CD4-positive, CD25-positive, alpha-beta regulatory T cell (primary cell): ENCODE measurements around the gene CRIP2. TPM values are rescaled to one million over a fixed set of nuclear protein-coding genes. Genes with fewer than 3 reads are reported as not detected.

ENCODE experiments used
- polyA plus RNA-seq, 4 donors: library from polyadenylated mRNA; unstranded; fragments of 300-500 nt; fragmentation: Illumina TruSeq; gene quantifications; one replicate each; pipeline ENCODE4 v1.2.3, GENCODE V29; 2021
- total RNA-seq: library from RNA; stranded (reverse); gene quantifications from one replicate; pipeline ENCODE4 v1.2.3, GENCODE V29; 2022

CRIP2 gene
- total and polyA plus RNA-seq, 5 donors from 2014 or later = 12.0 to 131 (median 37.1) TPM

Other genes starting within 250 kb of the CRIP2 start
- 39.4 TPM for gene BTBD6, start 226.3 kb upstream of the CRIP2 start, total RNA-seq
- gene BTBD6, start 226.3 kb upstream of the CRIP2 start, polyA plus RNA-seq = 10 to 100 TPM in 2 of 4 donors, 1 to 10 TPM in 2; 4.6 to 17.4 (median 9.0) TPM
- 58.9 TPM for gene BRF1, start 173.8 kb upstream of the CRIP2 start, total RNA-seq
- 1 to 10 TPM; 5.6 to 8.7 (median 7.5) TPM for gene BRF1, start 173.8 kb upstream of the CRIP2 start, polyA plus RNA-seq
- 64.0 TPM for gene PACS2, start 160.1 kb upstream of the CRIP2 start, total RNA-seq
- gene PACS2, start 160.1 kb upstream of the CRIP2 start, polyA plus RNA-seq = 1 to 10 TPM in 2 of 4 donors, under 1 TPM in 2; 0.72 to 3.4 (median 1.5) TPM
- 3.1 TPM for gene TEX22, start 76.3 kb upstream of the CRIP2 start, total RNA-seq
- under 1 TPM; 0.11 to 0.31 (median 0.21) TPM for gene TEX22, start 76.3 kb upstream of the CRIP2 start, polyA plus RNA-seq
- 123 TPM for gene MTA1, start 55.0 kb upstream of the CRIP2 start, total RNA-seq
- gene MTA1, start 55.0 kb upstream of the CRIP2 start, polyA plus RNA-seq = 1 to 10 TPM; 2.5 to 3.1 (median 3.0) TPM
- 558 TPM for gene CRIP1, start 12.1 kb downstream of the CRIP2 start, total RNA-seq
- gene CRIP1, start 12.1 kb downstream of the CRIP2 start, polyA plus RNA-seq = 1,000 to 10,000 TPM; 1,044 to 2,243 (median 1,681) TPM
- 118 TPM for gene TEDC1, start 16.4 kb downstream of the CRIP2 start, total RNA-seq
- 10 to 100 TPM in 1 of 4 donors, 1 to 10 TPM in 3; 5.5 to 10.4 (median 7.9) TPM for gene TEDC1, start 16.4 kb downstream of the CRIP2 start, polyA plus RNA-seq
- 1.8 TPM for gene TMEM121, start 51.8 kb downstream of the CRIP2 start, total RNA-seq
- 1 to 10 TPM; 3.4 to 5.8 (median 4.4) TPM for gene TMEM121, start 51.8 kb downstream of the CRIP2 start, polyA plus RNA-seq